ENCODE data around the gene TSHB. TPM values are rescaled to one million over a fixed set of nuclear protein-coding genes. Genes with fewer than 3 reads are reported as not detected.

Gene TSHB
- total and polyA plus RNA-seq, 3 donors from 2014 or later: not detected

GRCh38 chr1:115069659-115070308 lies 40.2 kb downstream of the TSHB start:
- Histone ChIP-seq H3K27ac (no peak overlapping the region), H3K4me1 (no peaks in the 10 kb centered on the region)

GRCh38 chr1:115071012-115071664 lies 41.5 kb downstream of the TSHB start:
- WGBS, 2 donors: 88 to 91% methylated on average over 6 of the region's 6 CpGs
- H3K4me1 ChIP-seq: peaks cover 2% of the 10 kb centered on the region
- no peak for DNase-seq
- H3K36me3 ChIP-seq (ENCODE audit: low read depth, missing control alignments): no peaks in the 10 kb centered on the region
- intact Hi-C loops (cut with DNase I; ENCODE audit: low total_unique reads): no loop called here
- H3K27ac ChIP-seq: no peak overlapping the region
- H3K4me3 ChIP-seq: no peak overlapping the region
- no peaks in the 10 kb centered on the region for H3K9me3 ChIP-seq
- TF ChIP-seq, protein P1, sequence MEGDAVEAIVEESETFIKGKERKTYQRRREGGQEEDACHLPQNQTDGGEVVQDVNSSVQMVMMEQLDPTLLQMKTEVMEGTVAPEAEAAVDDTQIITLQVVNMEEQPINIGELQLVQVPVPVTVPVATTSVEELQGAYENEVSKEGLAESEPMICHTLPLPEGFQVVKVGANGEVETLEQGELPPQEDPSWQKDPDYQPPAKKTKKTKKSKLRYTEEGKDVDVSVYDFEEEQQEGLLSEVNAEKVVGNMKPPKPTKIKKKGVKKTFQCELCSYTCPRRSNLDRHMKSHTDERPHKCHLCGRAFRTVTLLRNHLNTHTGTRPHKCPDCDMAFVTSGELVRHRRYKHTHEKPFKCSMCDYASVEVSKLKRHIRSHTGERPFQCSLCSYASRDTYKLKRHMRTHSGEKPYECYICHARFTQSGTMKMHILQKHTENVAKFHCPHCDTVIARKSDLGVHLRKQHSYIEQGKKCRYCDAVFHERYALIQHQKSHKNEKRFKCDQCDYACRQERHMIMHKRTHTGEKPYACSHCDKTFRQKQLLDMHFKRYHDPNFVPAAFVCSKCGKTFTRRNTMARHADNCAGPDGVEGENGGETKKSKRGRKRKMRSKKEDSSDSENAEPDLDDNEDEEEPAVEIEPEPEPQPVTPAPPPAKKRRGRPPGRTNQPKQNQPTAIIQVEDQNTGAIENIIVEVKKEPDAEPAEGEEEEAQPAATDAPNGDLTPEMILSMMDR (IDR thresholded peaks at IDR 0.05): no peak
- TF ChIP-seq POLR2A (IDR thresholded peaks at IDR 0.05): no peak
- no peaks in the 10 kb centered on the region for H3K27me3 ChIP-seq

More at GRCh38 chr1:115069659-115070308, 40.2 kb downstream of the TSHB start:
- no peak for TF ChIP-seq POLR2A (IDR thresholded peaks at IDR 0.05)
- TF ChIP-seq, protein P1 (IDR thresholded peaks at IDR 0.05): no peak
- WGBS, 2 donors: 56 to 76% methylated on average over 7 of the region's 7 CpGs
- Histone ChIP-seq H3K36me3 (ENCODE audit: low read depth, missing control alignments) (no peaks in the 10 kb centered on the region), H3K9me3 (no peaks in the 10 kb centered on the region), H3K4me3 (no peak overlapping the region), H3K27me3 (no peaks in the 10 kb centered on the region)
- intact Hi-C loops (cut with DNase I; ENCODE audit: low total_unique reads): no loop called here
- no peak for DNase-seq

- H3K9me3 ChIP-seq: no peaks in the 10 kb centered on the region
- 67 to 87% methylated on average over 10 of the region's 10 CpGs for WGBS, 2 donors
- intact Hi-C loops (cut with DNase I; ENCODE audit: low total_unique reads): no loop called here
- H3K4me1 ChIP-seq: peaks cover 7% of the 10 kb centered on the region
- H3K4me3 ChIP-seq: no peak overlapping the region
- no peaks in the 10 kb centered on the region for H3K27me3 ChIP-seq
- H3K36me3 ChIP-seq (ENCODE audit: low read depth, missing control alignments): no peaks in the 10 kb centered on the region
- H3K27ac ChIP-seq: no peak overlapping the region
- DNase-seq: no peak
- TF ChIP-seq, protein P1 (IDR thresholded peaks at IDR 0.05): no peak
- no peak for TF ChIP-seq POLR2A (IDR thresholded peaks at IDR 0.05)
Observed at GRCh38 chr1:115073298-115074087, 43.9 kb downstream of the TSHB start.

GRCh38 chr1:115074839-115075534 lies 45.4 kb downstream of the TSHB start:
- 49 to 54% methylated on average over 10 to 11 of the region's 11 CpGs for WGBS, 2 donors
- no peaks in the 10 kb centered on the region for H3K9me3 ChIP-seq

More at GRCh38 chr1:115074839-115075534, 45.4 kb downstream of the TSHB start:
- Histone ChIP-seq H3K36me3 (ENCODE audit: low read depth, missing control alignments) (no peaks in the 10 kb centered on the region), H3K4me1 (peaks cover 7% of the 10 kb centered on the region), H3K4me3 (no peak overlapping the region), H3K27ac (no peak overlapping the region), H3K27me3 (no peaks in the 10 kb centered on the region)
- no peak for DNase-seq
- intact Hi-C loops (cut with DNase I; ENCODE audit: low total_unique reads): no loop called here
- TF ChIP-seq, protein P1 (IDR thresholded peaks at IDR 0.05): no peak
- TF ChIP-seq POLR2A (IDR thresholded peaks at IDR 0.05): no peak
